Esophagus muscularis mucosa (tissue), 4 donors: ENCODE results near the gene ASB1.

Experiments used
- EP300 ChIP-seq: sonication (generic); formaldehyde crosslinking; IDR thresholded peaks from one replicate; pipeline ENCODE4 v1.6.1; 2017; ENCODE audit warnings: antibody characterized with exemption
- POLR2A ChIP-seq: fragments of 450-650 bp; IDR thresholded peaks from one replicate; pipeline ENCODE4 v1.6.1; 2017; ENCODE audit warnings: antibody characterized with exemption, moderate library complexity, mild to moderate bottlenecking, low read depth
- POLR2AphosphoS5 ChIP-seq, 2 donors: sonication (generic); formaldehyde crosslinking; IDR thresholded peaks; one replicate each; pipeline ENCODE4 v1.6.1; 2017; ENCODE audit warnings: antibody characterized with exemption in 2 of 2
- TF ChIP-seq, protein P1 (sequence below), 3 experiments: fragments of 200-600 bp in 2 of 3; fragments of 450-650 bp in 1 of 3; sonication (generic) in 2 of 3; IDR thresholded peaks; one replicate each; pipeline ENCODE4 v1.5.1; 2017 to 2019; ENCODE audit warnings: antibody characterized with exemption in 3 of 3, mild to moderate bottlenecking in 2 of 3, moderate library complexity in 1 of 3

DNA sequence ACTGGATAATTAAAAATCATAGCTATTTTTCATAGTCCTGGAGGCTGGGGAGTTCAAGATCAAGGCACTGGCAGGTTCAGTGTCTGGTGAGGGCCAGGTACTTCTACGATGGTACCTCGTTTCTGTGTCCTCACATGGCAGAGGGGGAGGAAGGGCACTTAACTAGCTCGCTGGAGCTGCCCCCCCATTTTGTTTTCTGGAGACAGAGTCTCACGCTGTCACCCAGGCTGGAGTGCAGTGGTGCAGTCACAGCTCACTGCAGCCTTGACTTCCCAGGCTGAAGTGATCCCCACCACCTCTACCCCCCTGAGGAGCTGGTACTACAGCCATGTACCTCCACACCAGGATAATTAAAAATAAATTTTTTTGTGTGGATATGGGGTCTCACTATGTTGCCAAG is 40.3 kb downstream of the ASB1 start:
- TF ChIP-seq, protein P1, sequence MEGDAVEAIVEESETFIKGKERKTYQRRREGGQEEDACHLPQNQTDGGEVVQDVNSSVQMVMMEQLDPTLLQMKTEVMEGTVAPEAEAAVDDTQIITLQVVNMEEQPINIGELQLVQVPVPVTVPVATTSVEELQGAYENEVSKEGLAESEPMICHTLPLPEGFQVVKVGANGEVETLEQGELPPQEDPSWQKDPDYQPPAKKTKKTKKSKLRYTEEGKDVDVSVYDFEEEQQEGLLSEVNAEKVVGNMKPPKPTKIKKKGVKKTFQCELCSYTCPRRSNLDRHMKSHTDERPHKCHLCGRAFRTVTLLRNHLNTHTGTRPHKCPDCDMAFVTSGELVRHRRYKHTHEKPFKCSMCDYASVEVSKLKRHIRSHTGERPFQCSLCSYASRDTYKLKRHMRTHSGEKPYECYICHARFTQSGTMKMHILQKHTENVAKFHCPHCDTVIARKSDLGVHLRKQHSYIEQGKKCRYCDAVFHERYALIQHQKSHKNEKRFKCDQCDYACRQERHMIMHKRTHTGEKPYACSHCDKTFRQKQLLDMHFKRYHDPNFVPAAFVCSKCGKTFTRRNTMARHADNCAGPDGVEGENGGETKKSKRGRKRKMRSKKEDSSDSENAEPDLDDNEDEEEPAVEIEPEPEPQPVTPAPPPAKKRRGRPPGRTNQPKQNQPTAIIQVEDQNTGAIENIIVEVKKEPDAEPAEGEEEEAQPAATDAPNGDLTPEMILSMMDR (IDR thresholded peaks at IDR 0.05) = no peak
- no peak for TF ChIP-seq POLR2A
- no peak for TF ChIP-seq POLR2AphosphoS5 (IDR thresholded peaks at IDR 0.05)
- TF ChIP-seq EP300 = no peak
